ENCODE measurements around the gene SHC1. TPM values are rescaled to one million over a fixed set of nuclear protein-coding genes. Genes with fewer than 3 reads are reported as not detected.

Gene SHC1, protein sequence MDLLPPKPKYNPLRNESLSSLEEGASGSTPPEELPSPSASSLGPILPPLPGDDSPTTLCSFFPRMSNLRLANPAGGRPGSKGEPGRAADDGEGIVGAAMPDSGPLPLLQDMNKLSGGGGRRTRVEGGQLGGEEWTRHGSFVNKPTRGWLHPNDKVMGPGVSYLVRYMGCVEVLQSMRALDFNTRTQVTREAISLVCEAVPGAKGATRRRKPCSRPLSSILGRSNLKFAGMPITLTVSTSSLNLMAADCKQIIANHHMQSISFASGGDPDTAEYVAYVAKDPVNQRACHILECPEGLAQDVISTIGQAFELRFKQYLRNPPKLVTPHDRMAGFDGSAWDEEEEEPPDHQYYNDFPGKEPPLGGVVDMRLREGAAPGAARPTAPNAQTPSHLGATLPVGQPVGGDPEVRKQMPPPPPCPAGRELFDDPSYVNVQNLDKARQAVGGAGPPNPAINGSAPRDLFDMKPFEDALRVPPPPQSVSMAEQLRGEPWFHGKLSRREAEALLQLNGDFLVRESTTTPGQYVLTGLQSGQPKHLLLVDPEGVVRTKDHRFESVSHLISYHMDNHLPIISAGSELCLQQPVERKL
- total RNA-seq: 188 and 214 TPM in 2 replicates

DNA sequence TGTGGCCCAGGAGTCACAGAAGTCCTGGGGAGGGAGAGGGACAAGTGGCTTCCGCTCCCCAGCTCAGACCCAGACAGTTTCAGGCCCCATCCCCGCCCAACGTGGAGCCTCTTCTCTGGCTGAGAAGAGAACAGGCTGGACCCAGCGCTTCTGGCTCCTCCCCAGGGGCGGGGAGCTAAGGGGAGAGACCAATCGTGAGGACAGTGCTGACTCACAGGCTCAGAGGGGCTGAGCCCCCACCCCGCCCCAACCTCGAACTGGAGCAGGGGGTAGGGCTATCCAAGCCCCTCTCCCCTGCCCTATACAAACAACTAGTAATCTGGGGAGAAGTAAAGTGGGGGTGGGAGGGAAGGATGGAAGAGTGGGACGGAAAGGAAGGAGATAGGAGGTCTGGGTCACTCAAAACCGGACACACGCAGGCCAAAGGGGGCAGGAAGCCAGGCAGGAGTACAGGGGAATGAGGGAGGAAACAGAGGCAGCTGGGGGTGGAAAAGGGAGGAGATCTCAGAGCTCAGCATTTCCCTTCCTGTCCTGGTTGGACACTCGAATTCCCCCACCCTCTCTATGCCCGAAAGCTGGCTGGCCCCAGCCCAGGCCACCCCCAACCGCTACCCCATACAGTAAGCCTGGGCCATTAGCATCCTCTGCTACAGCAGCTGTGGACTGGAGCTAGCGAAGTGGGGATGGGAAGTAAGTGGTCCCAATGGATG lies at the start of gene SHC1:
TSS of gene SHC1 (minus strand) at position 117 of the 710 bp plus-strand sequence. CDS start 221 bp downstream, outside the sequence.

DNA sequence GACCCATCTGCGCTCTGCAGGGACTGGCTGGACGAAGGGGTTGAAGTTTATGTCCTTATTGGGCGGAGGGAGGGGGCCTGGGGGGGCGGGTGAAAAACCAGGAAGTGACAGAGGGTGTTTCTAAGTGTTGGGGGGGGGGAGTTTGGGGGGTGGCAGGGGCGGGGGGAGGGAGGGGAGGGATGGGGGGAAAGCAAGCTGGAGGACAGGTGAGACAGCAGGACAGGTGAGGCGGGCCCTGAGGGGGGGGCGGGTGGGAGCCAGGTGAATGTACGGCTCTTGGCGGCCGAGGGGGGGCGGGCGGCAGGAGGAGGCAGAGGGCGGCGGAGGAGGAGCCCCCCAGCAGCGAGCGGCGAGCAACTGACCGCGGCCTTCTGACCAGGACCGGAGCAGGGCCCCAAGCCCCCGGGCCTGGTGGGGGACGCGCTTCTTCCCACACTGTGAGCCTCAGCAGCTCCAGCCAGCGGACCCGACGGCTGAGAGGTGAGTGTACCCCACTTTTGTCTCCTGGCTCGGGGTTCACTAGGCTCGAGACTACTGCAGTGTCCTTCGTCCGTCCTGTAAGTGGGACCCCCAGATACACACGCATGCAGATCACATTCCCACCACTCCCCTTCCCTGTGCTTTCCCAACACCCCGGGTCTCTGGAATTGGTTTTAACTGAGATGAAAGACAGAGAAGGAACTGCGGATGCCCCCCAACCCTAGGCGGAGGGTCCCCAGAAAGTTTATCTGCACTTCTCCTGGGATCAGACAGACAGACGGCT lies 32.1 kb upstream of the SHC1 start, which contains the start of gene ZBTB7B:
TSS of gene ZBTB7B (plus strand) at position 339 of the 763 bp plus-strand sequence. CDS start 11,859 bp downstream, outside the sequence.

DNA sequence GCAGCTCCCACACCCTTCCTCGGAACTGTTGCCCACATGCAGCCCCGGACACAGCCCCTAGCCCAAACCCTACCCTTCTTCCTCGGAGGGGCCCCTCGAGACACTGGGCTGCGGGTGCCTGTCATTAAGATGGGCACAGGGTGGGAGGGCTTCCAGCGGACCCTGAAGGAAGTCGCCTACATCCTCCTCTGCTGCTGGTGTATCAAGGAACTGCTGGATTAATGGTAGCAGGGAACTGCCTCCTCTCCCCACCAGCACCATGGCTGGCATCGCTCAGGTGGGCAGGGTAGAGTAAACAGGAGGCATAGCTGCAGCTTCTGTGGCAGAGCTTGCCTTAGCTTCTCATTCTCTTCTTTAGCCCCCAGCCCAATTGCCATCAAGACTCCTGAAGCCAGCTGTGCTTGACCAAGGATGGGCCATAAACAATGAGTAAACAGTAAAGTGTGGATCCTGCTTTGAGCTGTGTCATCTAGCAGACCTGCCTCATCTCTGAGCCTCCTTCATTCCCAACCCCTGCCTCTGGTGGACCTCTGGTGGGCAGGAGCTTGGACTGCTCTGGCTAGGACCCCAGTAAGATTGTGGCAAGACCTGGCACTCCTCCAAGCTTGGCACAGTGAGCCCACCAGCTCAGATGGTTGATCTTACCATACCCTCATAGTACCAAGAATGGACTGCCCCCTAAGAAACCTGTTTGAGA lies 23.2 kb upstream of the SHC1 start, which contains the start of gene LENEP:
TSS of gene LENEP (plus strand) at position 15 of the 697 bp plus-strand sequence. CDS start at position 37, 22 bp downstream.

DNA sequence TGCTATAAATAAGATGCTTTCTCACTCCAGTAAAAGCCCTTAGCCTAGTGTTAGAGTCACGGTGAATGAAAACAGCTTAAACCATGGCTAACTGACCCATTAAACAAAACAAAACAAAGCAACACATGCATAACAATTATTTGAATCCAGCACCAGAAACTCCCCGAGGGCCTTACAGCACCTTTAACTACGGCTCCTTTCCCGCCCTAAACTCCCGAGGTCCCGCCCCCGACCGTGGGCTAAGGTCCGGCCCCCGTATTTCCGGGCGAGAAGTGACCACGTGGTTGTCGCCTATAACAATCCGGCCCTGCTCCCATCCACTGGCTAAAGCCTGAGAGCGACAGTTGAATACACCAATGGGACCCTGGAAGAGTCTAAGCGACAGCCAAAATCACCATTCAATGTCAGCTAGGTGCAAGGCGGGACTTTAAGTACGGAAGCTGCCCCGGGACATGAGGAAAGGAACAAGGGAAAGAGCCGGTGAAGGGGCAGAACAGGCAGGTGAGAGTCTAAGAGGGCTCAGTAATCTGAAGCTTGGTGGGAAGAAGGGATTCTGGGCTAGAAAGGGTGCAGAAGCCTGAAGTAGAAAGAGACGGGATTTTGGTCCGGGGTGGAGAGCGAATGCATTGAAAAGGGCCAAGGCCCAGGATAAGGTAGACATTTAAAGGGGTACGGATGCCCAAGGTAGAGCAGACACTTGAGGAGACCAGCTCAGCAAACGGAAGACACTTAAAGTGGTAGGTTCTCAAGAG lies 12.5 kb upstream of the SHC1 start, which contains the start of gene FLAD1:
TSS of gene FLAD1 (plus strand) at position 448 of the 752 bp plus-strand sequence. CDS start 351 bp downstream, outside the sequence.

DNA sequence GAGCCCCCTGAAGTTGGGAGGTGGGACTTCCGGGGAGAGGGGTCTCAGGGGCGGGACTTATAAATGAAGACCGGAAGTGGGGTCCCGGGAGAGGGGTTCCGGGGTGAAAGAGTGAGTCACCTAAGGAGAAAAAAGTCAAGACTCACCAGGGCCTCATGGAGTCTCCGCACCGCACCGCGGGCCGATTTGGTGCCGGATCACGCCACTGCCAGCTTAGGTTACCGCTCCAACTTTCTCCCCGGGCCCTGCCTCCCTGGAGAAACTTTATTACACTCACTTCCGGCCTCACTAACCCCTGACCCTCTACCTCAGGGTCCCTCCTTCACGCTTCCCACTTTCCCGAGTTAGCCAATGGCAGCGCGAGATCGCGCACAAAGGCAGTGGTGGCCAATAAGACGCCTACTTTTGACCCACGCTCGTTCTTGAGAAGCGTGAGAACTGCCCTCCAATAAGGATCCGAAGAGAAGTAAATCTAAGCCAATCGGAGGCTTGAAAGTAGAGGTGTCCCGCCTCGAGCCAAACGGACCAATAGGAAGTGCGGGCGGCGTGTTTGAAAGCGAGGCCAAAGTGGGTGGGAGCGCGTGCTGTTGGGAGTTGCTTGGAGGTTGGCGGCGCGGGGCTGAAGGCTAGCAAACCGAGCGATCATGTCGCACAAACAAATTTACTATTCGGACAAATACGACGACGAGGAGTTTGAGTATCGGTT lies 3.7 kb upstream of the SHC1 start, which contains the start of gene CKS1B:
TSS of gene CKS1B (plus strand) at position 580 of the 706 bp plus-strand sequence. CDS start at position 645, 65 bp downstream.

DNA sequence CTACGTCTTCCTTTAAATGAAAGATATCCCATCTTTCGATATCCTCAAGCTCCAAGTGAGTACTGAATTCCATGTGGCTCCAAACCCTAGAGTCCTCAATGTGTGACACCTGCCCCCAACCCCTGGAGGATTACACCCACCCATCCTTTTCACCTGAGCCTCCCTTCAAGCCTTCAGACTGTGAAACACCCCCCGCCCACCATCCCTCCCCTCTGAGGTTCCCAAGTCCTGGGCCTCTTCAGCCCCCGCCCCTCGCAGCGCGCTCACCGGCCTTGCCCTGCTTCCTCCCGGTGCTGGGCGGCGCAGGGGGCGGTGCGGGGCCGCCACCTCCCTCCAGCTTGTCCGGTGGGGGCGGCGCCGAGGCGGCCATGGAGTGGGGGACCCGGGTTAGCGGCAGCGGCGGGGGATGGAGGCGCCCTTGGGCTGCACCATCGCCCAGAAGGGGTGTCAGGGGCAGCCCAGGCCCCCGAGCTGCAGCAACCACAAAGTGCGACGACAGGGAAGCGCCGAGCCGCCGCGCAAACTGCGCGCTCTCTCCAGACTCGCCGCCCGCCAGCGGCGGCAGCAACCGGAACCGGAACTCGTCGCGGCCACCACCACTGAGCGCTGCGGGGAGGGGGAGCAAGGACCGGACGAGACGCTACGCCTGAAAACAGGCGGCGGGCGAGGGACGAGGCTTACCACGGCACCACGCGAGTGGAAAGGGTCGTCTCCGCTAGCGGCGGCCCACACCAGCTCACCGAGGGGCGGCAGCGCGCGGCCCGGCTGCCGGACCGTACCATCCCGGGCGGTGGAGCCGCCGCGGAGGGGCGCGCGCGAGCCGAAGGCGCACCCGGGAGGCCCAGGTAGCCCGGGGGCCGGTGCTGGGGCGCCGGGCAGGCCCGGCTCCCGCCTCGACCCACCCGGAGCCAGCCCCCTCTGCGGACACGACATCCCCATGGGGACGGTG lies 9.1 kb downstream of the SHC1 start, which contains the start of gene PYGO2:
TSS of gene PYGO2 (minus strand) at position 576 of the 949 bp plus-strand sequence. CDS start at position 370, 206 bp downstream.

DNA sequence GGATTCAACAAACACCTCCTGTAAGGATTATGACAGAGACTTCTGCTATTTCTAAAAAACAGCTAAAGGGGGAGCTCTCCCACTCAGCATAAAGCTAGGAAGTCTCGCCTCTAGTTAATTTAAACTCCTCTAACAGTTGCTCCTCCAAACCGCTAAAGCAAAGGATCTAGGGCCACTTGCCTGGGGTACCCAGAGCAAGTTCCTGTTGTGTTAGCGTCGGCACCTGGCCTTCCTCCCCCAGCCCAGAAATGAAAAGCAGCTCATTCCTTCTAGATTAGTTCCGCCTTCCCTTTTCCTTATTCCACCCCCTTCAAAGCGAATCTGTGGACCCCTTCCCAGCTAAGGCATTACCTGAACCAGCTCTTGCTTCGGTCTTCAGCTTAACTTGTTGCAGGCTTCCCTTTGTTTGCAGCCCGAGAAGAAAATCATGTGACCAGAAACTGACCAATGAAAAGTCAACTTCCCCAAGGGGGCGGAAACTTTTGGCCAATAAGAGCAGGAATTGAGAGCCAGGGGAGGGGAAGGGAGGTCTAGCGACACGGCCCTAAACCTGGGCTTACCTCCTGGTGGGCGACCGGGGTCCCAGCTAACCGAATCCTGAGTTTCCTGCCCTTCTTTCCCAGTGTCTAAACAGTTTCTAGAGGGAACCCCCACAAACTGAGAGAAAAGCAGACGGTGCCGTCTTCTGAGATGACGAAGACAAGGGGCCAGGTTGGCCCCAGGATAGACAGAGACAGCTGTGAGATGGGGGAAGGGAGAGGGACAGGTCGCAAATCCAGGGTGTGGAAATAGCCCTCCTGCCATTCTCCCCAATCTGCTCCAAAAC lies 14.6 kb downstream of the SHC1 start, which contains the start of gene PBXIP1:
TSS of gene PBXIP1 (minus strand) at position 382 of the 826 bp plus-strand sequence. CDS start 2,378 bp downstream, outside the sequence.

DNA sequence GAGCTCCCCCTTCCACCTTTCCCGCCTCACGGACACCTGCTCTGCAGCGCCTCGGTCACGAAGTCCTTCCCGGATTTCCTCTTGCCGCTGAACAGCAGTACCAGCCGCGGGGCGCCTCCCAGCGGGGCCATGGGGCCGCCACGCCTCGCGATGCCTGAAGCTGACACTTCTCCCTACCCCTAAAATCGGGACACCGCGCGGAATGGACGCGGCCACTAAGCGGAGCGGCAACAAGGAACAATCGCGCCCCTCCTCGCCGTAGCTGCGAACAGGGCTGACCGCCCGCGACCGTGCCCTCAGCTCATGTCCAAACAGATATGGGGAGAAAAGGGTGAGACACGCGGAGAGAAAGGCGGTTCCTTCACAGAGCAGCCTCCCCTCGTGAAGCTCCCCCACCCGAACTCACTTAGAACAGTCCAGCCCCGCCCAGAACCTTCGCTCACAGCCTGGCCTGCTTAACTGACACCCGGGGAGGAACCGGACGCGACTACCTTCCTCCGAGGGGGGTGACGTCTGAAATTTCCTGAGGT lies 33.9 kb downstream of the SHC1 start, which contains the start of gene PMVK:
TSS of gene PMVK (minus strand) at position 165 of the 530 bp plus-strand sequence. CDS start at position 131, 34 bp downstream.

Other genes starting within 250 kb of the SHC1 start
- 0.09 and 0.12 TPM in 2 replicates for gene KCNN3, start 100.5 kb downstream of the SHC1 start, total RNA-seq
- gene PMVK, start 34.0 kb downstream of the SHC1 start, total RNA-seq: 6.3 and 12.3 TPM in 2 replicates
- 55.8 and 72.9 TPM in 2 replicates for gene PBXIP1, start 14.6 kb downstream of the SHC1 start, total RNA-seq
- 11.3 and 18.2 TPM in 2 replicates for gene PYGO2, start 9.0 kb downstream of the SHC1 start, total RNA-seq
- 22.6 and 36.2 TPM in 2 replicates for gene CKS1B, start 3.9 kb upstream of the SHC1 start, total RNA-seq
- 18.4 and 18.5 TPM in 2 replicates for gene FLAD1, start 12.6 kb upstream of the SHC1 start, total RNA-seq
- not detected in 2 replicates for gene LENEP, start 22.8 kb upstream of the SHC1 start, total RNA-seq
- 12.3 and 21.6 TPM in 2 replicates for gene ZBTB7B, start 32.1 kb upstream of the SHC1 start, total RNA-seq
- gene DCST2, start 63.0 kb upstream of the SHC1 start, total RNA-seq: not detected in 2 replicates
- not detected in 2 replicates for gene DCST1, start 63.1 kb upstream of the SHC1 start, total RNA-seq
- gene ADAM15, start 80.6 kb upstream of the SHC1 start, total RNA-seq: 94.3 and 109 TPM in 2 replicates
- gene EFNA4, start 93.0 kb upstream of the SHC1 start, total RNA-seq: 7.9 and 9.1 TPM in 2 replicates
- gene EFNA3, start 108.1 kb upstream of the SHC1 start, total RNA-seq: 2.3 and 4.9 TPM in 2 replicates
- 3.6 and 10.2 TPM in 2 replicates for gene EFNA1, start 157.1 kb upstream of the SHC1 start, total RNA-seq
- 34.8 and 37.5 TPM in 2 replicates for gene SLC50A1, start 165.1 kb upstream of the SHC1 start, total RNA-seq
- gene DPM3, start 169.8 kb upstream of the SHC1 start, total RNA-seq: 35.0 and 39.2 TPM in 2 replicates
- 149 and 159 TPM in 2 replicates for gene KRTCAP2, start 202.6 kb upstream of the SHC1 start, total RNA-seq
- gene TRIM46, start 203.1 kb upstream of the SHC1 start, total RNA-seq: 1.1 and 1.3 TPM in 2 replicates
- gene THBS3, start 237.2 kb upstream of the SHC1 start, total RNA-seq: 23.6 and 32.7 TPM in 2 replicates
- gene MTX1, start 237.9 kb upstream of the SHC1 start, total RNA-seq: 48.7 and 61.6 TPM in 2 replicates

All from pericardium fibroblast (primary cell).